Transverse colon (tissue), 3 donors: ENCODE measurements around the gene INSIG2.

Experiments
- EP300 ChIP-seq: sonication (generic); formaldehyde crosslinking; IDR thresholded peaks from one replicate; pipeline ENCODE4 v1.6.1; 2017; ENCODE audit warnings: antibody characterized with exemption, low read depth
- POLR2A ChIP-seq: fragments of 450-650 bp; IDR thresholded peaks from one replicate; pipeline ENCODE4 v1.6.1; 2016; ENCODE audit warnings: antibody characterized with exemption, mild to moderate bottlenecking, moderate library complexity
- TF ChIP-seq, protein P1 (sequence below), 5 experiments: fragments of 200-600 bp in 3 of 5; fragments of 450-650 bp in 2 of 5; sonication (generic) in 3 of 5; IDR thresholded peaks; 1 replicate in 2 of 5; 2 replicates in 3 of 5; pipeline ENCODE4 v1.5.1; 2016 to 2017; ENCODE audit warnings: antibody characterized with exemption in 5 of 5, inconsistent platforms in 3 of 5, mild to moderate bottlenecking in 2 of 5, moderate library complexity in 1 of 5

GRCh38 chr2:118045286-118045685 lies 43.0 kb upstream of the INSIG2 start:
- TF ChIP-seq POLR2A (no peak), EP300 (no peak)
- TF ChIP-seq, protein P1, sequence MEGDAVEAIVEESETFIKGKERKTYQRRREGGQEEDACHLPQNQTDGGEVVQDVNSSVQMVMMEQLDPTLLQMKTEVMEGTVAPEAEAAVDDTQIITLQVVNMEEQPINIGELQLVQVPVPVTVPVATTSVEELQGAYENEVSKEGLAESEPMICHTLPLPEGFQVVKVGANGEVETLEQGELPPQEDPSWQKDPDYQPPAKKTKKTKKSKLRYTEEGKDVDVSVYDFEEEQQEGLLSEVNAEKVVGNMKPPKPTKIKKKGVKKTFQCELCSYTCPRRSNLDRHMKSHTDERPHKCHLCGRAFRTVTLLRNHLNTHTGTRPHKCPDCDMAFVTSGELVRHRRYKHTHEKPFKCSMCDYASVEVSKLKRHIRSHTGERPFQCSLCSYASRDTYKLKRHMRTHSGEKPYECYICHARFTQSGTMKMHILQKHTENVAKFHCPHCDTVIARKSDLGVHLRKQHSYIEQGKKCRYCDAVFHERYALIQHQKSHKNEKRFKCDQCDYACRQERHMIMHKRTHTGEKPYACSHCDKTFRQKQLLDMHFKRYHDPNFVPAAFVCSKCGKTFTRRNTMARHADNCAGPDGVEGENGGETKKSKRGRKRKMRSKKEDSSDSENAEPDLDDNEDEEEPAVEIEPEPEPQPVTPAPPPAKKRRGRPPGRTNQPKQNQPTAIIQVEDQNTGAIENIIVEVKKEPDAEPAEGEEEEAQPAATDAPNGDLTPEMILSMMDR (IDR thresholded peaks at IDR 0.05), result no peak
